ENCODE results near the gene TRIP6. TPM values are rescaled to one million over a fixed set of nuclear protein-coding genes. Genes with fewer than 3 reads are reported as not detected.
A peak's percentile ranks its signal among the peaks of the same experiment; 100 is the strongest.

TRIP6 gene
- total and polyA plus RNA-seq, 2 experiments from 2014 or later = 44.6 to 112 TPM

DNA sequence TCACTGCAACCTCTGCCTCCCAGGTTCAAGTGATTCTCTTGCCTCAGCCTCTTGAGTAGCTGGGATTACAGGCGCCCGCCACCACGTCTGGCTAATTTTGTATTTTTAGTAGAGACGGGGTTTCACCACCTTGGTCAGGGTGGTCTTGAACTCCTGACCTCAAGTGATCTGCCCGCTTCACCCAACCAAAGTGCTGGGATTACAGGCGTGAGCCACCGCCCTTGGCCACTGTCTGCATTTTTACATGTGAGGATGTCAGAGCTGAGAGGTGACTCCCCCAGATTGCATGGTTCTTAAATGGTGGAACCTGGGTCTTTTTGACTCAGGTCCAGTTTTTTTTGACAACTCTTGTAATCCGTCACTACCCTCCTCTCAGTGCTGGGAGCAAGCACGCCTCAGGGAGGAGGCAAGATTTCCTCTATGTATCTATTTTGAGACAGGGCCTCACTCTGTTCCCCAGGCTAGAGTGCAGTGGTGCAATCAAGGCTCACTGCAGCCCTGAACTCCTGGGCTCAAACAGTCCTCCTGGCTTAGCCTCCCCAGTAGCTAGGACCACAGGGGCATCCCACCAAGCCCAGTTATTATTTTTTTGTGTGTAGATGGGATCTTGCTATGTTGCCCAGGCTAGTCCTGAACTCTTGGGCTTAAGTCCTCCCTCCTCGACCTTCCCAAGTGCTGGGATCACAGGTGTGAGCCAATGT is 6.6 kb downstream of the TRIP6 start:
- peak overlapping the region; percentile 100 for H3K4me3 Mint-ChIP-seq
- DNase-seq (ENCODE audit: low spot score) (no peak), ATAC-seq (no peak)
- peaks cover 17% of the 10 kb centered on the region for H3K4me1 Mint-ChIP-seq
- peaks cover 29% of the 10 kb centered on the region for H3F3A ChIP-seq (replicated peaks; ENCODE audit: low read depth)
- peaks cover 26% of the 10 kb centered on the region for H3K27me3 Mint-ChIP-seq (ENCODE audit: insufficient read depth, low read depth, poor library complexity)
- no peaks in the 10 kb centered on the region for H3K9me2 ChIP-seq (ENCODE audit: insufficient read depth)
- peak overlapping the region; percentile 98 for H3K4me3 ChIP-seq
- H4K20me1 ChIP-seq (replicated peaks; ENCODE audit: insufficient read depth) = peaks cover 34% of the 10 kb centered on the region
- no peaks in the 10 kb centered on the region for H3K27me3 ChIP-seq (ENCODE audit: insufficient read depth)
- TF ChIP-seq STAT1 (IDR thresholded peaks at IDR 0.05; ENCODE audit: unreplicated experiment) = no peak
- TF ChIP-seq REST (IDR thresholded peaks at IDR 0.05; ENCODE audit: unreplicated experiment) = no peak
- no peak for TF ChIP-seq EZH2phosphoT487 (IDR thresholded peaks at IDR 0.05; ENCODE audit: unreplicated experiment)
- no peak for TF ChIP-seq EZH2 (IDR thresholded peaks at IDR 0.05; ENCODE audit: low read depth, unreplicated experiment)
- no peak for TF ChIP-seq CREB1 (CRISPR knock-in tag; IDR thresholded peaks at IDR 0.05; ENCODE audit: low read depth)
- TF ChIP-seq JUNB (IDR thresholded peaks at IDR 0.05; ENCODE audit: unreplicated experiment) = no peak
- no peak for TF ChIP-seq ZNF331 (CRISPR knock-in tag; IDR thresholded peaks at IDR 0.05; ENCODE audit: low read depth)
- no peak for TF ChIP-seq POLR2AphosphoS5 (IDR thresholded peaks at IDR 0.05; ENCODE audit: low read depth)
- no peak for TF ChIP-seq CTCF (conservative IDR thresholded peaks at IDR 0.05; ENCODE audit: low read depth in 2 of 2)
- TF ChIP-seq NANOG (IDR thresholded peaks at IDR 0.05; ENCODE audit: borderline replicate concordance) = no peak
- no peak for TF ChIP-seq ZNF462 (CRISPR knock-in tag; IDR thresholded peaks at IDR 0.05)
- TF ChIP-seq, protein P1, sequence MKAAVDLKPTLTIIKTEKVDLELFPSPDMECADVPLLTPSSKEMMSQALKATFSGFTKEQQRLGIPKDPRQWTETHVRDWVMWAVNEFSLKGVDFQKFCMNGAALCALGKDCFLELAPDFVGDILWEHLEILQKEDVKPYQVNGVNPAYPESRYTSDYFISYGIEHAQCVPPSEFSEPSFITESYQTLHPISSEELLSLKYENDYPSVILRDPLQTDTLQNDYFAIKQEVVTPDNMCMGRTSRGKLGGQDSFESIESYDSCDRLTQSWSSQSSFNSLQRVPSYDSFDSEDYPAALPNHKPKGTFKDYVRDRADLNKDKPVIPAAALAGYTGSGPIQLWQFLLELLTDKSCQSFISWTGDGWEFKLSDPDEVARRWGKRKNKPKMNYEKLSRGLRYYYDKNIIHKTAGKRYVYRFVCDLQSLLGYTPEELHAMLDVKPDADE (IDR thresholded peaks at IDR 0.05) = no peak
- TF ChIP-seq ZNF114 (CRISPR knock-in tag; IDR thresholded peaks at IDR 0.05) = no peak
- H3K4me2 ChIP-seq = peak overlapping the region; percentile 93
- H3K27ac Mint-ChIP-seq = peak overlapping the region; percentile 99
- peaks cover 8% of the 10 kb centered on the region for H3K4me1 ChIP-seq (ENCODE audit: insufficient read depth)
- peaks cover 34% of the 10 kb centered on the region for H3K36me3 ChIP-seq (ENCODE audit: insufficient read depth)
- no peak overlapping the region for H2AFZ ChIP-seq
- peak overlapping the region; percentile 99 for H3K27ac ChIP-seq (ENCODE audit: low read depth)
- H3K9me3 Mint-ChIP-seq = peaks cover 3% of the 10 kb centered on the region; the same call in 2 of the 3 replicates
- H3K79me2 ChIP-seq (replicated peaks; ENCODE audit: insufficient read depth) = peaks cover 41% of the 10 kb centered on the region
- peaks cover 90% of the 10 kb centered on the region for H3K36me3 Mint-ChIP-seq (ENCODE audit: low read depth)

Data from GM23338 (cell line).